GM18519 (cell line): ENCODE measurements around the gene ATXN1.

ENCODE experiments used
- ATAC-seq: cut with Tn5 transposase; IDR thresholded peaks from one replicate; pipeline ENCODE4 v1.9.1; 2021; ENCODE audit warnings: mild to moderate bottlenecking, moderate library complexity; ENCODE audit not compliant: unreplicated experiment, low FRiP score

Gene ATXN1

DNA sequence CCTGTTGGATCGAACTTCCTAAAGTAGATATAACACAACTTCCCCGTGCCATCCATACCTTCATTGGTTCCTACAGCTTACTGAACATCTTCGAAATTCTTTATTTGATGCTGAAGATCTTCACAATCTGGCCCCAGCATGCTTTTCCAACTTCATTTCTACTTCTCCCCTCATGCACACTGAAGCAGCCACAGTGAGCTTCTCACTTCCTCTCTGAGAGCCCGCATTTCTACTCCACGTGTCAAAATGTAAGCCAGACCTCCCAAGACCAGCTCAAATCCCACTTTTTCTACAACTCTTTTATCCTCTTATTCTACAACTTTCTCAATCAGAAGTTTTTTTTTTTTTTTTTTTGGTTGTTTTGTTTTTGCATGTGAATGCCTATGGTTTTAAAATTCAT lies 268.1 kb downstream of the ATXN1 start:
- ATAC-seq = no peak

DNA sequence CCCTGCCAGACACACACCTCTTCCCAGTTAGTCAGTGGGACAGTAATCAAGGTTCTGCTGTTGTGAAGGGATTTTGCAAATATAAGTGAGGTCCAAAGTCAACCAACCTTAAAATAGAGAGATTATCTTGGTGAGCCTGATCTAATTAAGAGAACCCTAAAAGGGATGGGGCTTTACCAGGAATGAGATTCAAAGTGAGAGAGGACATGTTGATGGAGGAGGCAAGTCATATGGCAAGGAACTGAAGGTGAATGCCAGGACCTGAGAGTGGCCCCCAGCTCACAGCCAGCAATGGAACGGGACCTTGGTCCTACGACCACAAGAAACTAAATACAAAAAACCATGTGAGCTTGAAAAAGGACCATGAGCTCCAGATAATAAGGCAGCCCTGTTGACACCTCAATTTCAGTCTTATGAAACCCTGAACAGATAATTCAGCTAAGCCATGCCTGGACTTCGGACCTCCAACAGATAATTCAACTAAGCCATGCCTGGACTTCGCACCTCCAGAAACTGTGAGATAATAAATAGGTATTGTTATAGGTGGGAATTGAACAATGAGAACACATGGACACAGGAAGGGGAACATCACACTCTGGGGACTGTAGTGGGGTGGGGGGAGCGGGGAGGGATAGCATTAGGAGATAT lies 269.5 kb downstream of the ATXN1 start:
- no peak for ATAC-seq

DNA sequence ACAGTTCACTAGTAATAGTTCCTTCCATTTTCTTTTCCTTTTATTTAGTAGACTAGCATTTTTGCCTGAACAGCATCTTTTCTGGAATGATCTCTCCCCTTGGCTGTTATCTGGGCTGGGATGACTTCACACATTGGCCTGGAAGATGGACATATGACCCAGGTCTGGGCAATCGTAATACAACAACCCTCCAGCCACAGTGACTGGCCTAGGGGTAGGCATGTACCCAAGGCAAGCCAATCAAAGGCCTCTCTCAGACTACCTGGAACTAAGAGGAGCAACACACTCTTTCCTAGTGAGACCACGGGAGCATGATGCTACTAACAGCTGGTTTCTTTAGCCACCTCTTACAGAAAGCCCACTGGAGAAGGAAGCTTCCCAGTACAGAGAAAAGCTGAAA lies 270.6 kb downstream of the ATXN1 start:
- no peak for ATAC-seq

DNA sequence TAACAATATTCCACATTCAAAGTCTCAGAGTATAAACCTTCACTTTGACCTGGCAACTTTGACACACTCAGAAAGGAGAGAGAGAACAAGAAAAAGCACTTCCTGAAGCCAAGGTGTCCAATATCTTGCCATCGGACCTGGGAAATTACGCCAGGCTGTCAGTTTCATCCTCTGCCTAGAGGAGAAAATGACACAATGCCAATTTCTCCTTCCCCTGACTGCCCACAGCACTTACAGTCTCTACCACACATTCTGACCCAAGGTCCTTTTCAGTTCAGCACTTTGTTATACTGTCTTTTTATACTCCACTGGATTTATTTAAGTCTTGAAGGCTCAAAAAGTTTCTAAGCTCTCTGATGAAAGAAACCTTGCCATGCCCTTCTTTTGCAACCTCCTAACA lies 272.4 kb downstream of the ATXN1 start:
- ATAC-seq = no peak

DNA sequence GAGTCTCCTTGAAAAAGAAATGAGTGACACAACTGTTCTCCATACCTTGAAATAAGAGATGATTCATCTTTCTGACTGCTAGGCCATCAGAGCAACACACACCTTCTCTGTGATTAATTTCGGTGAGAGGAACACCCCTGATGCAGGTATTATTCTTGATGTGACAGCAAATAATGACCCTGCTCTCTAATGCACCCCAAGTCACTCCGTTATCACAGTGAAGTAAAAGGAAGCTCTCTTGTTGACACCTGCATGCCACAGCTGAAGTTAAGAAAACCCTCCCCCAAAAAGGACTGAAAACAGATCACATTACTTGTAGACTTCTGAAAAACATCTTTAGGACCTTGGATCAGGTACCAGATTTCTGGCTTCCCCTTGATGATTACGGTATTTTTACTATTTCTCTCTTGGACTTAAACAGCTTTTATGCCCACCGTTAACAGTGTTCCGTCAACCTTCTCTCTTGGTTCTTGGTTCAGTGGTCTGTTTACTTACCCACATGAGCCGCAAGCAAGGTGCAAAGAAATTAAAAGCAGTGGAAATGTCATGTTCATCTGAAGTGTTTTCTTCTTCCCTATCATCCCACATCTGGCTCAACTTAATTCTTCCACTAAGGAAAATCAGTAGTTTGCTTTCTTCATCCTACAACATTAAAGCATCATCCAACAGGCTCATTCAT lies 273.1 kb downstream of the ATXN1 start:
- ATAC-seq = no peak

- ATAC-seq = no peak
Measured at GRCh38 chr6:16486661-16487060, 274.6 kb downstream of the ATXN1 start.

DNA sequence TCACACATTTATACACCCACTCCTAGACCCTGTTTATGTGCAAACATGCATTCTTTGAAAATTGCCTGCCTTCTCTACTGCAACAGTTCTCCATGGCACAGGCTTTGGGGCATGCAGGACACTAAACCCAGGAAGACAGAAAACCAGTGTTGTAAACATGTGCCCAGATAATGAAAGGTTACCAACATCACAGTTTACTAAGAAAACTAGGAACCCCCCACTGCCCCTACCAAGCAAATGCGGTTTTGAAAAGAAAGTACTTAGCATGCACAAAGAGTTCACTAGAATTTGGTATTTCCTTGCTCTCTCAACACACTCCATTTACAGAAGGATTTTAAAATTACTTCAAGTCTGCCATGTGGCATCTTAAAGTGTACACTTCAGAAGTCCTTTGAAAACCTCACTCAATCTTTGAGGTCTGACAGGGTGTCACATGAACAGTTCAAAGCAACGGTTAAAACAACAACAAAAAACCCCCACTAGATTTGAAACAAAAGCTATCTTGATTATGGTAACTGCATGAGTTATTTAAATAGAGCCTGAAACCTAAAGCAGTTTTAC lies 277.9 kb downstream of the ATXN1 start:
- no peak for ATAC-seq

DNA sequence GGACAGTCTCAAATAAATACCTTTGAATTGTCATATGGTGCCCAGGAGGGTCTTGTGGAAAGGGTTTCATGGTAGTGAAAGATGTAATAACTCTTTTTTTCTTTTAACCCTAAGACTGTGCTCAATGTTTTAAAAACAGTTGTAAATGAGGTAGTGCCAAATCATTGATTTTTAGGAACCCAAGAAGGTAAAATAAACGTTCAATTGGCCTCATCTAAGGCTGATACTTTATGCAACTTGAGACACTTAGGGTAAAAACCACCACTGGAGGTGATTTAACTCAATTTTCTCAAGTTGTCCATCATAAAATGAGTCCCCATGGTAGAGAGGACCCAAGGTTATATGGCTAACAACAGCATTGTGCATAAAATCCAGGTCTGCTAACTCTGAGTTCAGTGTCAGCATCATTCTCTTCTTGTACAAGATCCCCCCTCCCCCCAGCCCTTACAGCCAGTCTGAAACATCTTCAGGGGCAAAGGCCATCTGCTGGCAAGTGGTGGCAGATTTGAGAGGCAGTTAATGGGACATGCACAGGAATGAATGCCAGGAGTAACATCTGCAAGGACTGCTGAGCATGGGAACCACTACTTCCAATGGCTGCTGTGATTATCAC lies 278.5 kb downstream of the ATXN1 start:
- ATAC-seq = no peak

- ATAC-seq = no peak
Measured at GRCh38 chr6:16481697-16482399, 279.4 kb downstream of the ATXN1 start.

GRCh38 chr6:16480763-16481560 lies 280.3 kb downstream of the ATXN1 start:
- ATAC-seq = no peak

DNA sequence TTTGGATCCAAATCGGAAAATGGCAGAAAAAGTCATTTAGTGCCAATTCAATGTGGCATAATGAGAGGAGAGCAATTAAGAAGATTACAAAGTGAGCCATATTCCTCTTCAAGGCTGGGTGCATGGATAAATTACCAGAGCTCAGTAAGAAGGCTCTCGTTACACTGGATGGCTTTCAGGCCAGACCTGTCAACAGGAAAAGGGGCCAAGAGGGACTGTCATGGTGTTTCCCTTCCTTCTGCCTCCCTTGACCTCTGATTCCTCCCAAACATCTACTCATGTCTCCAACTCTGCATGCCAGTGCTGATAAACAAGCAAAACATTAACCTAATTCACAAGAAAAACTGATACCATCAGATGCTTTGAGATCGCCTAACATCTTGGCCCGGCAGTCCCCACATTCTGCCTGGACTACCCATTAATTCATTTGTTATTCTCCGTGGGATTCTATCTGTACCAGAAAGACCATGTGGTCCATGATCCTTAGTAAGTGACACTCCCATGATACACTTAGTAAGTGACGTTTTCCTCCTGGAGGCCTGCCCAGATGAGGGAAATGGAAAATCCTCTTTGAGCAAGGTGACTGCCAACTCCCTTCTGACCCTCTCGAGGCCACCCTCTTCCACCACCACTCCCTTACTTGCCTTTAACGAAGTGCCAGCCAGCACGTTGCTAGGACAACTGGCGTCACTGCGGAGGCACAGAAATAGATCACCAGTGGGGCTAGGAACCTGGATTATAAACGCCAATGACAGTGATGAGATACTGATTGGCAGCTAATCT lies 283.7 kb downstream of the ATXN1 start:
- no peak for ATAC-seq

DNA sequence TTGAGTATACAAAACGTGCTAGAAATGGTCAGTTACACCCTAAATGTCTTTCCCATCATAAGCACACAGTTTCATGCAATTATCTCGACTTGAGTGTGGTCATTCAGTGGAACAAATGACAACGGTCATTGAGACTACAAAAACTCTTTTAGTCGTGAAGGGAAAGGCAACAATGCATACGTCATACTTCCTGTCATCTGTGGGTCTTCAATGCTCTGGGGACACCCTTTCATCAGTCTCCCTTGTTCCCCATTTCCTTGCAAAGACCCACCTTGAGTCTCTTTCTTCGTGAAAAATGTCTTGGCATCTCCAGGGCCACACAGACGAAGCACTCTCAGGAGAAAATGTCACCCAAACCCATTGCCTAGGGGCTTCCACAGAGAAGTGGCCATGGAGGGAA lies 284.4 kb downstream of the ATXN1 start:
- ATAC-seq = no peak

DNA sequence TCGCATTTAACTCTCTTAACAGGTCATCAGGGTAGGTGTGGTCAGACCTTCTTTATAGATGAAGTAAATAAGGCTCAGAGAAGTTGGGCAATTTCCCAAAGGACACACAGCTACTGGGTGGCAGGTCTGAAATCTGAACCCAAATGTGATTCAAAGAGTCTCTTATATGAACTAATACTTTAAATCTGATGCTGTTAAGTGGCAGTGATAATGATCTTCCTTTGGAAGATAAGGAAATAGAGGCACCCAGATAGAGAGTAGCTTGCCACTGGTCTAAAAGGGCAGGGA lies 285.8 kb downstream of the ATXN1 start:
- no peak for ATAC-seq

DNA sequence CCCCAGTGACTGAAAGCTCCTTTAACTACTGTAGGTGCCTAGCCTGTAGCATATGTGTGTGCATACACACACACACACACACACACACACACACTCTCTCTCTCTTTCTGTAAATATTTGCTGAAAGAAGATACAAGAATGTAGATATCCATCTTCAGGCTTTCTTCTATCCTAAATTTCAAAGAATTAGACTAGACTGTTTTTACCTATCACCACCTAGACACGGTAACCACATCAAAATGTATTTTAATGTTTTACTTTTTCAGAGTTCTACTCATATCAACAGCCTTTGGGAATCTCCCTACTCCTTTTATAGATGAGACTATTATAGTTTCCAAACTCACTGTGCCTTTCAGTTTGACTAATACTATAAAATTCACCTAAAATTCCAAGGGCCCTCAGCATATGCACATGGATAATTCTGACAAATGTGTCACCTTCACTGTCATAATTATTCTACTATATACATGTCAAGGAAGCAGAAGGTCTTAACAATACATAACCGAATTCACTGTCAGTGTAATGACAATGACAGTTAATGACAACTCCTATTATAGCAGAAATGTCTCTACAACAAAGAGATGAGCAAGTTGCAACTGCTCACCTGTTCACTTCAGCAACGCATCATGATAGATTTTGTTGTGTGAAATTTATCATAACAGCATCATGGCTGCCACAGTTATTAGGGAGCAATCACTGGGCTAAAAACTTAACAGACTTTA lies 286.3 kb downstream of the ATXN1 start:
- no peak for ATAC-seq

DNA sequence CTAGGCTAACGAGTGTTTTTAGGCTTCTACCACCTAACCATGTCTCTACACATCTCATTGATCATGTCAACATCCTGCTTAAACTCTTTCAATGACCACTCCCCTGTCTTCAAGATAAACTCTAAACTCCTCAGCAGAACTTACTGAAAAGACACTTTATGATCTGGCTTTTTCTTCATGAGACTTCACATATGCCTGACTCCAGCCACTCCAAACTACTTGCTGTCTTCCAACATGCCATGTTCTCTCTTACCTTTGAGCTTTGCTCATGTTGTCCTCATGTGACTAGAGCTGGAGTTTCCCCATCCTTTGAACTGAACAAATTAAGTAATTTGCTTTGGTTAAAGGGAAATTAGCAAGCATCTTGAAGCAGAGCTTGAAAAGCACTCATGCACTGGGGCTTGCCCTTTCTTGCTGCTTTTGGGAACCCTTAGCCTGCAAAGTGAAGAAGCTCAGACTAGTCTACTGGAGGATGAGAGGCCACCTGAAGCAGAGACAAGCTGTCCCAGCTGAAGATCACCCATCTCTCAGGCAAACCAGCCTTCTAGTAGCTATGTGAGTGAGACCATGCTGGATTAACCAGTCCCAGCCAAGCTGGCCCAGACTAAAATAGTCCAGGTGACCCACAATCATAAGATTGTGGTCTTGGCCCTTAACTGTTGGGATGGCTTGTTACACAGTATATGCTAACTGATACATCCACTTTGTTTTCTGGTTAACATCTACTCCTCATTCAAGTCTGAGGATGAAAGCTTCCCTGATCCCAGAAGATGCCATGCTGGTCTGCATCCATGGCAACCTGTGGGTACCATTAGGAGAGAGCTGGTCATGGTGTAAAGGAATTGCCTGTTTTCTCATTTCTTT lies 287.1 kb downstream of the ATXN1 start:
- no peak for ATAC-seq

GRCh38 chr6:16473184-16473907 lies 287.9 kb downstream of the ATXN1 start:
- peak; percentile 38 for ATAC-seq

GRCh38 chr6:16472349-16473069 lies 288.8 kb downstream of the ATXN1 start:
- no peak for ATAC-seq
